Measurements from ENCODE around the gene TENT4B.

GRCh38 chr16:50198802-50199403 lies 45.8 kb downstream of the TENT4B start:
- TF ChIP-seq, protein P1, sequence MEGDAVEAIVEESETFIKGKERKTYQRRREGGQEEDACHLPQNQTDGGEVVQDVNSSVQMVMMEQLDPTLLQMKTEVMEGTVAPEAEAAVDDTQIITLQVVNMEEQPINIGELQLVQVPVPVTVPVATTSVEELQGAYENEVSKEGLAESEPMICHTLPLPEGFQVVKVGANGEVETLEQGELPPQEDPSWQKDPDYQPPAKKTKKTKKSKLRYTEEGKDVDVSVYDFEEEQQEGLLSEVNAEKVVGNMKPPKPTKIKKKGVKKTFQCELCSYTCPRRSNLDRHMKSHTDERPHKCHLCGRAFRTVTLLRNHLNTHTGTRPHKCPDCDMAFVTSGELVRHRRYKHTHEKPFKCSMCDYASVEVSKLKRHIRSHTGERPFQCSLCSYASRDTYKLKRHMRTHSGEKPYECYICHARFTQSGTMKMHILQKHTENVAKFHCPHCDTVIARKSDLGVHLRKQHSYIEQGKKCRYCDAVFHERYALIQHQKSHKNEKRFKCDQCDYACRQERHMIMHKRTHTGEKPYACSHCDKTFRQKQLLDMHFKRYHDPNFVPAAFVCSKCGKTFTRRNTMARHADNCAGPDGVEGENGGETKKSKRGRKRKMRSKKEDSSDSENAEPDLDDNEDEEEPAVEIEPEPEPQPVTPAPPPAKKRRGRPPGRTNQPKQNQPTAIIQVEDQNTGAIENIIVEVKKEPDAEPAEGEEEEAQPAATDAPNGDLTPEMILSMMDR (IDR thresholded peaks at IDR 0.05 in 2 of 3, conservative IDR thresholded peaks at IDR 0.05 in 1 of 3; ENCODE audit: borderline replicate concordance in 1 of 3, insufficient read depth in 1 of 3, low read depth in 2 of 3, low read length in 2 of 3): no peak
- TF ChIP-seq EZH2 (IDR thresholded peaks at IDR 0.05) (no peak), ZFX (IDR thresholded peaks at IDR 0.05) (no peak), MAX (IDR thresholded peaks at IDR 0.05) (no peak)

Data from HCT116 (cell line).